HepG2 (cell line): ENCODE measurements around the gene SLC4A2. TPM values are rescaled to one million over a fixed set of nuclear protein-coding genes. Genes with fewer than 3 reads are reported as not detected.

Source experiments
- AKNA ChIP-seq: sonication (generic); formaldehyde crosslinking; IDR thresholded peaks from 2 replicates; pipeline ENCODE4 v1.4.0; 2020; ENCODE audit warnings: missing genetic modification reagents, borderline replicate concordance
- ATRX ChIP-seq: sonication (generic); formaldehyde crosslinking; IDR thresholded peaks from 2 replicates; pipeline ENCODE4 v1.4.0; 2020; ENCODE audit warnings: missing genetic modification reagents, borderline replicate concordance
- DNMT3B ChIP-seq: conservative IDR thresholded peaks from 2 replicates; pipeline ENCODE4 v1.6.1; 2016; ENCODE audit warnings: missing biosample characterization, control low read depth
- DRAP1 ChIP-seq: IDR thresholded peaks from 2 replicates; pipeline ENCODE4 v1.6.1; 2016; ENCODE audit warnings: missing genetic modification reagents, missing compliant biosample characterization
- GABPB1 ChIP-seq: IDR thresholded peaks from 2 replicates; pipeline ENCODE4 v1.6.1; 2016; ENCODE audit warnings: mild to moderate bottlenecking, missing genetic modification reagents, moderate library complexity, missing compliant biosample characterization
- HDAC6 ChIP-seq: fragments of 200-600 bp; sonication (generic); IDR thresholded peaks from 2 replicates; pipeline ENCODE4 v1.7.0; 2017; ENCODE audit warnings: mild to moderate bottlenecking, antibody characterized with exemption, low read length, low read depth
- KDM1A ChIP-seq: IDR thresholded peaks from 2 replicates; pipeline ENCODE4 v1.6.1; 2016; ENCODE audit warnings: missing compliant biosample characterization
- MATR3 ChIP-seq: sonication (generic); formaldehyde crosslinking; IDR thresholded peaks from 2 replicates; pipeline ENCODE4 v1.4.0; 2020; ENCODE audit warnings: missing genetic modification reagents
- NFIC ChIP-seq: IDR thresholded peaks from 2 replicates; pipeline ENCODE4 v1.6.1; 2012; ENCODE audit warnings: mild to moderate bottlenecking, low read length, inconsistent platforms
- NPAS2 ChIP-seq: sonication (generic); formaldehyde crosslinking; IDR thresholded peaks from 2 replicates; pipeline ENCODE4 v1.8.0; 2022; ENCODE audit warnings: mild to moderate bottlenecking, missing genetic modification reagents, borderline replicate concordance
- NR2C2 ChIP-seq: sonication (generic); formaldehyde crosslinking; IDR thresholded peaks from 2 replicates; pipeline ENCODE4 v1.4.0; 2020; ENCODE audit warnings: missing genetic modification reagents, mild to moderate bottlenecking, moderate library complexity, borderline replicate concordance
- NR3C1 ChIP-seq: sonication (generic); formaldehyde crosslinking; IDR thresholded peaks from 2 replicates; pipeline ENCODE4 v1.4.0; 2020; ENCODE audit warnings: missing genetic modification reagents
- PRPF4 ChIP-seq: fragments of 200-400 bp; formaldehyde crosslinking; IDR thresholded peaks from 2 replicates; pipeline ENCODE4 v1.6.1; 2016; ENCODE audit warnings: low read length, low read depth; ENCODE audit not compliant: poor library complexity, severe bottlenecking
- SRSF4 ChIP-seq: fragments of 200-400 bp; formaldehyde crosslinking; IDR thresholded peaks from one replicate; pipeline ENCODE4 v1.6.1; 2018; ENCODE audit warnings: mild to moderate bottlenecking, low read depth, low read length, moderate library complexity; ENCODE audit not compliant: poor library complexity, severe bottlenecking
- TBP ChIP-seq: sonication (generic); formaldehyde crosslinking; IDR thresholded peaks from 2 replicates; pipeline ENCODE4 v1.5.0; 2020; ENCODE audit warnings: missing genetic modification reagents
- ZNF343 ChIP-seq: sonication (generic); formaldehyde crosslinking; IDR thresholded peaks from 2 replicates; pipeline ENCODE4 v1.4.0; 2020; ENCODE audit warnings: mild to moderate bottlenecking, missing genetic modification reagents
- ZNF510 ChIP-seq: sonication (generic); formaldehyde crosslinking; IDR thresholded peaks from 2 replicates; pipeline ENCODE4 v1.4.0; 2020; ENCODE audit warnings: low read depth, mild to moderate bottlenecking, missing genetic modification reagents
- ZNF513 ChIP-seq: sonication (generic); formaldehyde crosslinking; conservative IDR thresholded peaks from 2 replicates; pipeline ENCODE4 v1.5.0; 2020; ENCODE audit warnings: missing genetic modification reagents
- ZNF768 ChIP-seq: sonication (generic); formaldehyde crosslinking; IDR thresholded peaks from 2 replicates; pipeline ENCODE4 v1.4.0; 2020; ENCODE audit warnings: missing genetic modification reagents
- polyA plus RNA-seq, 8 experiments: library from polyadenylated mRNA; depleted of rRNA in 3 of 8; stranded (reverse) in 7 of 8; unstranded in 1 of 8; fragments of >200 nt; fragmentation: Illumina TruSeq in 4 of 8; extraction: Trizol in 4 of 8; gene quantifications; 2 replicates each; pipeline versions ENCODE4 v1.2.1 to v1.2.3, GENCODE V29; 2011 to 2016; ENCODE audit warnings: low read depth in 4 of 8, missing spikeins in 1 of 8, mixed read lengths in 1 of 8; ENCODE audit not compliant: insufficient read depth in 1 of 8
- total RNA-seq, 5 experiments: library from RNA; depleted of rRNA; stranded (reverse); fragments of >200 nt; fragmentation: Illumina TruSeq; extraction: Trizol; gene quantifications; 2 replicates each; pipeline ENCODE4 v1.2.3, GENCODE V29; 2016; ENCODE audit warnings: low read depth in 1 of 5
- TF ChIP-seq, protein P1 (sequence below): sonication (generic); formaldehyde crosslinking; IDR thresholded peaks from 2 replicates; pipeline ENCODE4 v1.4.0; 2020; ENCODE audit warnings: mild to moderate bottlenecking, missing genetic modification reagents
- TF ChIP-seq, protein P2 (sequence below): sonication (generic); formaldehyde crosslinking; IDR thresholded peaks from 2 replicates; pipeline ENCODE4 v1.5.1; 2020; ENCODE audit warnings: mild to moderate bottlenecking, missing genetic modification reagents, moderate library complexity

Gene SLC4A2
- total and polyA plus RNA-seq, 2 of the 13 experiments (the other 11 are each of a cell fraction or from before 2014, with no cell fraction given), result 51.9 to 73.4 TPM

DNA sequence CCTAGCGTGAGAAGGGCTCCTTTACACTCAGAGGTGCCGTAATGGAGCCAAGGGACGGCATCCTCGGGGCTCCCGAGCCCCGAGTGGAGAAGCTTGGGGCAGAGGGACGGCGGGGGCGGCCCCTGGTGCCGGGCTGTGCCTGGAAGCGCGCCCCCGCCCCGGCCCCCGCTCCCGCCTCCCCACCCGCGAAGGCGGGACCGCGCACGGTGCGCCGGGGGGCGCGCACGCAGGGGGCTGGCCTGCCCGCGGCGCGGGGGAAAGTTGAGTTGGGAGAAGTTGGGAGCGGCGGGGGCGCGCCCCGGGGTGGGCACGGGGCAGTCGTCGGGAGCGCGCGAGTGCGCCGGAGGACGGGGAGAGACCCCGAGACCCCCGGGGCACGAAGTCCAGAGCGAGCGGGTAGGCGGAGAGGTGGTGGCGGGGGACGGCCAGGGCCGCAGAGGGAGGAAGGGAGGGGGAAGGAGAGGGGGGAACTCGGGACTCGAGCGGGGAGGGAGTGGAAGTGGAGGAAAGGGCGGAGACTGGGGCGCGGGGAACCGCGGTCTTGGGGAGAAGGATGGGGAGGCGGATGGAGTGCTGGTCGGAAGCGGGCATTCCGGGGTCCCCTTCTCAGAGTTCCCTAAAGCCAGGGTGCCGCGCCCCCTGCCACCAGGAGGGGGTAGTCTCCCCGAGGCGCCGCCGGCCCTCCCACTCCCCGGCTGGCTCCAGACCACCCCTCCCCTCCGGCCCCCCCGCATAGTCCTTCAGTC, at the start of gene SLC4A2 (continued):
- TF ChIP-seq NPAS2, result no peak
- TF ChIP-seq SRSF4, result no peak
- no peak for TF ChIP-seq DRAP1 (CRISPR knock-in tag)
- TF ChIP-seq ZNF343 (CRISPR knock-in tag), result no peak
- no peak for TF ChIP-seq MATR3
- no peak for TF ChIP-seq ZNF768 (CRISPR knock-in tag)
- TF ChIP-seq, protein P1, sequence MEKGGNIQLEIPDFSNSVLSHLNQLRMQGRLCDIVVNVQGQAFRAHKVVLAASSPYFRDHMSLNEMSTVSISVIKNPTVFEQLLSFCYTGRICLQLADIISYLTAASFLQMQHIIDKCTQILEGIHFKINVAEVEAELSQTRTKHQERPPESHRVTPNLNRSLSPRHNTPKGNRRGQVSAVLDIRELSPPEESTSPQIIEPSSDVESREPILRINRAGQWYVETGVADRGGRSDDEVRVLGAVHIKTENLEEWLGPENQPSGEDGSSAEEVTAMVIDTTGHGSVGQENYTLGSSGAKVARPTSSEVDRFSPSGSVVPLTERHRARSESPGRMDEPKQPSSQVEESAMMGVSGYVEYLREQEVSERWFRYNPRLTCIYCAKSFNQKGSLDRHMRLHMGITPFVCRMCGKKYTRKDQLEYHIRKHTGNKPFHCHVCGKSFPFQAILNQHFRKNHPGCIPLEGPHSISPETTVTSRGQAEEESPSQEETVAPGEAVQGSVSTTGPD (CRISPR knock-in tag), result no peak
- TF ChIP-seq PRPF4, result no peak
- TF ChIP-seq NR2C2 (CRISPR knock-in tag), result no peak
- TF ChIP-seq GABPB1 (CRISPR knock-in tag), result peak; percentile 45; the same call in 1 of the 2 replicates
- no peak for TF ChIP-seq DNMT3B
- no peak for TF ChIP-seq ZNF513 (CRISPR knock-in tag)
- TF ChIP-seq, protein P2, sequence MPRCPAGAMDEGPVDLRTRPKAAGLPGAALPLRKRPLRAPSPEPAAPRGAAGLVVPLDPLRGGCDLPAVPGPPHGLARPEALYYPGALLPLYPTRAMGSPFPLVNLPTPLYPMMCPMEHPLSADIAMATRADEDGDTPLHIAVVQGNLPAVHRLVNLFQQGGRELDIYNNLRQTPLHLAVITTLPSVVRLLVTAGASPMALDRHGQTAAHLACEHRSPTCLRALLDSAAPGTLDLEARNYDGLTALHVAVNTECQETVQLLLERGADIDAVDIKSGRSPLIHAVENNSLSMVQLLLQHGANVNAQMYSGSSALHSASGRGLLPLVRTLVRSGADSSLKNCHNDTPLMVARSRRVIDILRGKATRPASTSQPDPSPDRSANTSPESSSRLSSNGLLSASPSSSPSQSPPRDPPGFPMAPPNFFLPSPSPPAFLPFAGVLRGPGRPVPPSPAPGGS (CRISPR knock-in tag), result no peak
- TF ChIP-seq ZNF510 (CRISPR knock-in tag), result no peak
- TF ChIP-seq NR3C1 (CRISPR knock-in tag), result no peak
- TF ChIP-seq ATRX (CRISPR knock-in tag), result no peak
- no peak for TF ChIP-seq AKNA (CRISPR knock-in tag)
- no peak for TF ChIP-seq HDAC6
- TF ChIP-seq KDM1A (CRISPR knock-in tag), result no peak
- no peak for TF ChIP-seq NFIC
- no peak for TF ChIP-seq TBP (CRISPR knock-in tag)
